CD4-positive, alpha-beta T cell treated with Interleukin-4 for 4 hours (primary cell): ENCODE measurements around the gene SNED1.
"Not testable (repeated sequence)": the region's sequence is repeated elsewhere in the genome, so short reads cannot be mapped to it uniquely, and the experiment has no call there.

Experiments
- DNase-seq: peaks from one replicate; pipeline ENCODE4 v3.0.0-alpha.2; 2020

SNED1 gene

GRCh38 chr2:240972636-240973521 lies 25.5 kb upstream of the SNED1 start:
- DNase-seq = no peak

DNA sequence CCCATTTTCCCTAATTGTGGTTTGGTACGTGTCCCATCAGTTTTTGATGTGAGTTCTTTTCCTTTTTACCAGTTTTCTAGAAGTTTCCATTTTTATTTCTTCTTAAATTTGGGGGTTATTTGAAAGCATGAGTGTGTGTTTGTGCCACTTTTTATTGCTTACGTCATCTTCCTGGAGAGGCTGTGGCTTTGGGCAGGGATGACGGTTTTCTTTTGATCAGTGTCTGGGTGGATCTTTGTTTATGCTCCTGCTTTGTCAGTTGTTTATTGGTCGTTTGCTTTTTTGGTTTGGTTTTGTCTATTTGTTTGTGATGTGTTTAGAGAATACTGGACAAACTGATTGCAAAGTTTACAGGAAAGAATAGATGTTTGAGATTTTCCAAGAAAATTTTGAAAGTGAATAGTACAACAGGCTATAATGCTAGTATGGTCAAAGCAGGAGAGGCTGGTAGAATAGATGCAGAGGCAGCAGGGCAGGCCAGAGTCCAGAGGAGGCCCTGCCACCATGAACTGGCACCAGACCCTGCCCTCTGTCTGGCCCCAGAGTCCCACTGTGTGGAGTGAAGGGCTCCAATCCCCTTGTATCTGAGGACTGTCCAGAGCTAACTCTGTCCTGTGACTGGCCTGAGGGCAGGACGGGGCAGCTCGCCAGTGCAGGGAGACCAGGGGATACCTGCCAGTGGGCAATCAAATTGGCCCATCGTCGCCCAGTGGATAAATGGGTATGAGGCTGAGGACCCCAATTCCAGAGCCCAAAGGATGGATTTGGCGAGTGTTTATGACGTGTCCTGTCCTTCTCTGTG lies 23.4 kb upstream of the SNED1 start:
- peak; percentile 58 for DNase-seq

DNA sequence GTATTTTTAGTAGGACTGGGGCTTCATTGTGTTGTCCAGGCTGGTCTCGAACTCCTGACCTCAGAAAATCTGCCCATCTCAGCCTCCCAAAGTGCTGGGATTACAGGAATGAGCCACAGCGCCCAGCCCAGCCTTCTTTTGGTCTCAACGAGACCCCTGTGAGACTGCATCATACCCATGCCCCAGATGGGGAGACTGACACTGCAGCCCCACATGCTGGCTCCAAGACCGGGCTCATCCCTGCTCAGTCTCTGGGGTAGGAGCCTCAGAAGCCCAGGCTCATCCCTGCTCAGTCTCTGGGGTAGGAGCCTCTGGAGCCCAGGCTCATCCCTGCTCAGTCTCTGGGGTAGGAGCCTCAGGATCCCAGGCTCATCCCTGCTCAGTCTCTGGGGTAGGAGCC lies 22.5 kb upstream of the SNED1 start:
- not testable (repeated sequence) for DNase-seq

DNA sequence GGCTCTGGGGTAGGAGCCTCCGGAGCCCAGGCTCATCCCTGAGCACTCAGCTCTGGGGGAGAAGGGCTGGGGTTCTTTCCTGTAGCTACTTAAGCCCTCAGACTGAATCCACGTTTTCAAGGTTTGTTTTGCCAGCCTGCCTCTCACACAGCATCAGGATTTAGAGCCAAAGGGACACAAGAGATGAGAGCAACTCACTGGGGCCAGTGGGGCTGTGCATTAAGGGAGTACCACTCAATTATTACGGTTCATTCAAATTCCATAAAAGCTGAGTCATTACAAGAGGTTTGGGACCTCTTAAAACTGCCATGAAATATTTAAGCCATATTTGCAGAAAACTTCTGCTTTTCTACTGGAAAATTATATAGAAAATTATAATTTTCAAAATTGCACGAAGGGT lies 17.1 kb upstream of the SNED1 start:
- no peak for DNase-seq

DNA sequence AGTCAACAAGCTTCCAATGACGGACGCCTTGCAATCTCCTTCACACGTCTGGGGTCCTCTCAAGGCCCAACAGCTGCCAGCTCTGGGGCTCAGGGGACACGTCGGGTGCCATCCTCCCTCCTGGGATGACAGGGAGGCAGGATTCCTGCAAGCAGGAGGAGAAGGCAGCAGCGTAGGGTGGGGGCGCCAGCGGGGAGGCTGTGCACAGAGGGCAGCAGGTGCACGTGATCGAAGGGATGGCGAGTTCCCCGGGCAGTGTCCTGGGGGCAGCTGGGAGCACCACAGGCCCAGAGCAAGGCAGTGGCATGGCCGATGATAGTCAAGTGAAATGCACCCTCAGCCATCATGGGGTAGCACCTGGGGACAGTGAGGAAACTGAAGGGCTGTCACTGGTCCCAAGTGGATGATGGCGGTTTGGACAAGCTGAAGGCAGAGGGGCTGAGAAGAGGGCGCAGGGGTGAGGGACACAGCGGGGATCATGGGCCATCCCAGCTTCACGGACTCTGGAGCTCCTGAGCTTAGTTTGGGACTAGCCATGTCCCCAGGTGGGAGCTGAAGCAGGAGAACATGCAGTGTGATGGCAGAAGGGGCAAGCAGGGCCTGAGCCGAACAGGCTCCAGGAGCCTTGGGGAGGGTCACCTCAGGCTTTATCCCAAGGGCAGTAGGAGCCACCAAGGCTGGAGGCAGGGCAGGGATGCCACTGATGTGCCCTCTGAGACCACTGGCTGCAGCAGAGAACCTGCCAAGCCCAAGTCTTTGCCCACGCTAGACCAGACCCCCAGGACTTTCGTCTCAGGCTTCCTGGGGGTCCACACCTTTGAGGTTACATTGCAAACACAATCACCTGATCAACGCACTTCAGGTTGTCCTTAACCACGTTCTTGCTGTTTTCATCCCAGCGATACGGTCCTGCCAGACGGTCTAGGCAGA lies 16.3 kb upstream of the SNED1 start:
- DNase-seq = no peak

GRCh38 chr2:240982821-240983281 lies 15.6 kb upstream of the SNED1 start:
- no peak for DNase-seq

GRCh38 chr2:240983361-240983995 lies 14.9 kb upstream of the SNED1 start:
- no peak for DNase-seq

- no peak for DNase-seq
Measured at GRCh38 chr2:240983996-240984498, 14.4 kb upstream of the SNED1 start.

- no peak for DNase-seq
Measured at GRCh38 chr2:240985881-240986786, 12.3 kb upstream of the SNED1 start.

GRCh38 chr2:240986787-240987411 lies 11.5 kb upstream of the SNED1 start:
- DNase-seq = no peak

GRCh38 chr2:240987588-240987987 lies 10.8 kb upstream of the SNED1 start:
- no peak for DNase-seq

GRCh38 chr2:240988146-240988545 lies 10.3 kb upstream of the SNED1 start:
- DNase-seq = no peak

GRCh38 chr2:240988571-240989271 lies 9.7 kb upstream of the SNED1 start:
- no peak for DNase-seq

GRCh38 chr2:240989451-240990265 lies 8.8 kb upstream of the SNED1 start:
- DNase-seq = no peak

DNA sequence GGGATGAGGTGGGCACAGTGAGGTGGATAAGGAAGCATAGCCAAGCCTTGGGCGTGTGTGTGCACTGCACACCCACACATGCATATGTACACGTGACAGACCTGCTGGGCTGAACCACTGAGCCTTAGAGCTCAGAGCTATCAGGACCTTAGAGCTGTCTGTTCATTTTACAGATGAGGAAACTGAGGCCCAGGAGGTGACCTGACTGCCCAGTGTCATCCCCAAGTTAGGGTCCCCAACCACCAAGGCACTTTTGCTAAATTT lies 8.2 kb upstream of the SNED1 start:
- no peak for DNase-seq

- no peak for DNase-seq
Measured at GRCh38 chr2:240990726-240991377, 7.6 kb upstream of the SNED1 start.

- DNase-seq = no peak
Measured at GRCh38 chr2:240991378-240992263, 6.8 kb upstream of the SNED1 start.
